A673 (cell line): Measurements from ENCODE around the gene NKD2. TPM values are rescaled to one million over a fixed set of nuclear protein-coding genes. Genes with fewer than 3 reads are reported as not detected.

ENCODE experiments used
- BruUV-seq: library from RNA; stranded (reverse); fragments of 400-500 nt; replicated peaks from 2 replicates; lab custom pipeline; 2021; lab: Mats Ljungman, UMichigan
- CTCF ChIA-PET: fragments of 300-600 bp; sonication (Branson Sonifier 250); formaldehyde crosslinking; loops from one replicate; lab custom pipeline; 2022; ENCODE audit warnings: antibody characterized with exemption; lab: Charles Lee
- POLR2A ChIA-PET: fragments of 300-600 bp; sonication (Branson Sonifier 250); formaldehyde crosslinking; loops from one replicate; lab custom pipeline; 2022; ENCODE audit warnings: antibody characterized with exemption; ENCODE audit not compliant: low non-redundant PET; lab: Charles Lee
- DNase-seq: peaks from one replicate; pipeline ENCODE4 v3.0.0-alpha.2; 2015; ENCODE audit warnings: low spot score
- H3K27ac ChIP-seq: fragments of 200-600 bp; sonication (generic); 2 replicates; pipeline ENCODE4 v1.5.1; 2016; ENCODE audit warnings: mixed run types, low read depth, mild to moderate bottlenecking, mixed read lengths, antibody characterized with exemption, low read length; ENCODE audit not compliant: poor library complexity, severe bottlenecking
- H3K27me3 ChIP-seq: fragments of 200-600 bp; sonication (generic); replicated peaks from 2 replicates; pipeline ENCODE4 v1.6.1; 2017; ENCODE audit warnings: mixed run types, low read depth, mild to moderate bottlenecking, mixed read lengths, antibody characterized with exemption, low read length; ENCODE audit not compliant: insufficient read depth, poor library complexity
- H3K36me3 ChIP-seq: fragments of 200-600 bp; sonication (generic); 2 replicates; pipeline ENCODE4 v1.6.1; 2016; ENCODE audit warnings: mixed run types, mild to moderate bottlenecking, mixed read lengths, antibody characterized with exemption, low read length; ENCODE audit not compliant: insufficient read depth, poor library complexity, severe bottlenecking
- H3K4me1 ChIP-seq: fragments of 200-600 bp; sonication (generic); 2 replicates; pipeline ENCODE4 v1.6.1; 2017; ENCODE audit warnings: mixed run types, mild to moderate bottlenecking, mixed read lengths, antibody characterized with exemption, low read length; ENCODE audit not compliant: insufficient read depth, poor library complexity, severe bottlenecking
- H3K4me3 ChIP-seq: fragments of 200-600 bp; sonication (generic); 2 replicates; pipeline ENCODE4 v1.5.1; 2016; ENCODE audit warnings: low read depth, mixed run types, mild to moderate bottlenecking, mixed read lengths, low read length; ENCODE audit not compliant: poor library complexity, severe bottlenecking
- H3K9me3 ChIP-seq: fragments of 200-600 bp; sonication (generic); 2 replicates; pipeline ENCODE4 v1.6.1; 2016; ENCODE audit warnings: mixed run types, low read depth, mild to moderate bottlenecking, mixed read lengths, antibody characterized with exemption, low read length; ENCODE audit not compliant: poor library complexity, severe bottlenecking
- EZH2 ChIP-seq: fragments of 200-600 bp; sonication (generic); IDR thresholded peaks from 2 replicates; pipeline ENCODE4 v1.6.1; 2017; ENCODE audit warnings: borderline replicate concordance, low read depth, mild to moderate bottlenecking, mixed read lengths, antibody characterized with exemption, low read length; ENCODE audit not compliant: poor library complexity, severe bottlenecking
- intact Hi-C: fragments of 100-400 bp; cut with micrococcal nuclease; formaldehyde crosslinking; loops from one replicate; pipeline ENCODE4 v1.10.0; 2022; ENCODE audit not compliant: unreplicated experiment
- total RNA-seq: library from RNA; stranded (reverse); gene quantifications from 2 replicates; pipeline ENCODE4 v1.2.3, GENCODE V29; 2021
- TF ChIP-seq, protein P1 (sequence below): fragments of 300-800, 200-600 bp; sonication (generic); conservative IDR thresholded peaks from 2 replicates; pipeline ENCODE4 v1.5.1; 2017; ENCODE audit warnings: low read depth, mild to moderate bottlenecking, antibody characterized with exemption, low read length, moderate library complexity, mixed read lengths

Gene NKD2
- total RNA-seq, 1 experiment from 2014 or later, result 23.5 TPM

- ChIA-PET CTCF (no interaction called here), POLR2A (no interaction called here)
- no TSS peak for BruUV-seq
- intact Hi-C loops, result no loop called here
- peaks cover 2% of the 10 kb centered on the region for H3K36me3 ChIP-seq
- H3K4me1 ChIP-seq, result peaks cover 2% of the 10 kb centered on the region
- TF ChIP-seq, protein P1, sequence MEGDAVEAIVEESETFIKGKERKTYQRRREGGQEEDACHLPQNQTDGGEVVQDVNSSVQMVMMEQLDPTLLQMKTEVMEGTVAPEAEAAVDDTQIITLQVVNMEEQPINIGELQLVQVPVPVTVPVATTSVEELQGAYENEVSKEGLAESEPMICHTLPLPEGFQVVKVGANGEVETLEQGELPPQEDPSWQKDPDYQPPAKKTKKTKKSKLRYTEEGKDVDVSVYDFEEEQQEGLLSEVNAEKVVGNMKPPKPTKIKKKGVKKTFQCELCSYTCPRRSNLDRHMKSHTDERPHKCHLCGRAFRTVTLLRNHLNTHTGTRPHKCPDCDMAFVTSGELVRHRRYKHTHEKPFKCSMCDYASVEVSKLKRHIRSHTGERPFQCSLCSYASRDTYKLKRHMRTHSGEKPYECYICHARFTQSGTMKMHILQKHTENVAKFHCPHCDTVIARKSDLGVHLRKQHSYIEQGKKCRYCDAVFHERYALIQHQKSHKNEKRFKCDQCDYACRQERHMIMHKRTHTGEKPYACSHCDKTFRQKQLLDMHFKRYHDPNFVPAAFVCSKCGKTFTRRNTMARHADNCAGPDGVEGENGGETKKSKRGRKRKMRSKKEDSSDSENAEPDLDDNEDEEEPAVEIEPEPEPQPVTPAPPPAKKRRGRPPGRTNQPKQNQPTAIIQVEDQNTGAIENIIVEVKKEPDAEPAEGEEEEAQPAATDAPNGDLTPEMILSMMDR, result no peak
- TF ChIP-seq EZH2, result no peak
- no peaks in the 10 kb centered on the region for H3K27me3 ChIP-seq
- H3K4me3 ChIP-seq, result no peak overlapping the region
- no peaks in the 10 kb centered on the region for H3K9me3 ChIP-seq
- no peak for DNase-seq
- H3K27ac ChIP-seq, result no peak overlapping the region
Measured at GRCh38 chr5:1029282-1029944, 20.8 kb downstream of the NKD2 start.

DNA sequence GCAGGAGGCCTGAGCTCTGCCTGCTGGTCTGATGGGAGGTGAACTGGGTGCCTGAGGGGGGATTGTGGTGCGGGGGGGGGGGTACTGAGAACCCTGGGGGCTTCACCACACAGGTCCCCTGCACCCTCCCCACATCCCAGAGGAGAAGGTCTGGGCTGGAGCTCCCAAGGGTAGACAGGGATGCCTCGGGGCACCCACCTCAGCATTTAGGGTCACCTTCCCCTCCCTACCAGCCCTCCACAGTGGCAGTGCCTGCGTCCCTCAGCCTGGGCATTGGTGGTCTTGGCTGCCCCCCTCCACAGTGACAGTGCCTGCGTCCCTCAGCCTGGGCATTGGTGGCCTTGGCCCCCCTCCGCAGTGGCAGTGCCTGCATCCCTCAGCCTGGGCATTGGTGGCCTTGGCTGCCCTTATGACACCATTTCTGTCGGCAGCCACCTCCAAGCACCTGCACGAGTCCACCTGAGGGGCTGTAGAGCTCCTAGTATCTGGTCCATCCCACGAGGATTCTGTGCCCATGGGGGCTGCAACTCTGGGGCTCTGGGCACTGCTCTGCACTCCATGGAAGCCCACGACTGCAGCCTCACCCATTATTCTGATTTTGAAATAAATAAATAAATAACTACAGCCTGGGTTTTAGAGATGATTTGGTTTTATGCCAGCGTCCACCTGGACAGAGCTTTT, 21.5 kb downstream of the NKD2 start:
- DNase-seq, result no peak
- TF ChIP-seq, protein P1, result no peak
- no peak for TF ChIP-seq EZH2
- no peak overlapping the region for H3K4me3 ChIP-seq
- peaks cover 2% of the 10 kb centered on the region for H3K4me1 ChIP-seq
- H3K9me3 ChIP-seq, result no peaks in the 10 kb centered on the region
- POLR2A ChIA-PET, result no interaction called here
- CTCF ChIA-PET, result no interaction called here
- peaks cover 3% of the 10 kb centered on the region for H3K36me3 ChIP-seq
- no peak overlapping the region for H3K27ac ChIP-seq
- H3K27me3 ChIP-seq, result no peaks in the 10 kb centered on the region
- BruUV-seq, result no TSS peak
- intact Hi-C loops, result no loop called here

- H3K9me3 ChIP-seq, result no peaks in the 10 kb centered on the region
- CTCF ChIA-PET, result no interaction called here
- POLR2A ChIA-PET, result no interaction called here
- TF ChIP-seq, protein P1, result no peak
- TF ChIP-seq EZH2, result no peak
- no peak overlapping the region for H3K27ac ChIP-seq
- DNase-seq, result no peak
- no peak overlapping the region for H3K4me3 ChIP-seq
- H3K27me3 ChIP-seq, result no peaks in the 10 kb centered on the region
- peaks cover 2% of the 10 kb centered on the region for H3K4me1 ChIP-seq
- BruUV-seq, result no TSS peak
- peaks cover 3% of the 10 kb centered on the region for H3K36me3 ChIP-seq
- intact Hi-C loops, result no loop called here
Measured at GRCh38 chr5:1030801-1031271, 22.2 kb downstream of the NKD2 start.
